AG09309 (cell line): ENCODE measurements around the gene GLRA1.
"Not testable (repeated sequence)": the region's sequence is repeated elsewhere in the genome, so short reads cannot be mapped to it uniquely, and the experiment has no call there.

Experiments
- DNase-seq: peaks from one replicate; pipeline ENCODE4 v3.0.0-alpha.2; 2010; ENCODE audit warnings: low read depth
- H3K4me3 ChIP-seq: 2 replicates; pipeline ENCODE4 v1.5.1; 2011; ENCODE audit warnings: mild to moderate bottlenecking, low read depth, low read length, moderate library complexity; ENCODE audit not compliant: control insufficient read depth
- CTCF ChIP-seq: IDR thresholded peaks from 2 replicates; pipeline ENCODE4 v1.5.1; 2011; ENCODE audit warnings: mild to moderate bottlenecking, low read depth, low read length, inconsistent platforms; ENCODE audit not compliant: insufficient read depth, control insufficient read depth; ENCODE audit errors: missing control alignments

GLRA1 gene

GRCh38 chr5:151868451-151868850 is 56.2 kb downstream of the GLRA1 start:
- TF ChIP-seq CTCF: no peak
- no peak overlapping the region for H3K4me3 ChIP-seq
- DNase-seq: no peak

GRCh38 chr5:151864061-151864748 is 60.4 kb downstream of the GLRA1 start:
- TF ChIP-seq CTCF: no peak
- DNase-seq: no peak
- no peak overlapping the region for H3K4me3 ChIP-seq

- no peak overlapping the region for H3K4me3 ChIP-seq
- TF ChIP-seq CTCF: no peak
- no peak for DNase-seq
These were observed 61.1 kb downstream of the GLRA1 start for GRCh38 chr5:151863566-151863965.

- H3K4me3 ChIP-seq: no peak overlapping the region
- DNase-seq: no peak
- TF ChIP-seq CTCF: no peak
These were observed 61.7 kb downstream of the GLRA1 start for GRCh38 chr5:151862811-151863472.

- not testable (repeated sequence) for H3K4me3 ChIP-seq, DNase-seq
These were observed 63.8 kb downstream of the GLRA1 start for GRCh38 chr5:151860867-151861266.

DNA sequence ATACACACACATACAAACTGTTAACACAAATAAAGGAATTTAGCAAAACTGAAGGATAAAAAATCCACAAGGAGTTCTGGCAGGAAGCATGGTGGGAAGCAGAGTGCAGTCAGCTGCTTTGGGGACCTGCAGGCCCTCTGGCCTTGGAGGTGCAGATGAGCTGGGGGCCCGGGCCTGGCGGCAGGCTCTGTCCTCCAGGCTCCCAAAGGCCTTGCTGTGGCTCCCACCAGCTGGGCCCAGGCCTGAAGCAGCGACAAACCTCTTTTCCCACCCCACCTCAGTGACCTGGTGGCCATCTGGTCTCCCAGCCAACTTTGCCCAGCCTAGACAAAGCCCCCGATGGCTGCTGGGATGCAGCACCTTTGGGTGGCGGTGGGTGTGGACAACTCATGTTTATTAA is 67.8 kb downstream of the GLRA1 start:
- no peak for TF ChIP-seq CTCF
- DNase-seq: no peak
- no peak overlapping the region for H3K4me3 ChIP-seq

- no peak for TF ChIP-seq CTCF
- DNase-seq: no peak
These were observed 69.0 kb downstream of the GLRA1 start for GRCh38 chr5:151855701-151856100.

More at GRCh38 chr5:151855701-151856100, 69.0 kb downstream of the GLRA1 start:
- H3K4me3 ChIP-seq: no peak overlapping the region
